Activated CD4-positive, alpha-beta T cell treated with anti-CD3 and anti-CD28 coated beads for 36 hours (primary cell): ENCODE measurements around the gene GABRG3. TPM values are rescaled to one million over a fixed set of nuclear protein-coding genes. Genes with fewer than 3 reads are reported as not detected.

Source experiments
- ATAC-seq: fragments of 200-7000 bp; cut with Tn5 transposase; one replicate; pipeline ENCODE4 v1.10.0; 2021; ENCODE audit warnings: mild to moderate bottlenecking, moderate library complexity
- CTCF ChIA-PET: fragments of 350-600 bp; sonication (Branson Sonifier 250); formaldehyde crosslinking; loops from one replicate; lab custom pipeline; 2021; ENCODE audit warnings: antibody characterized with exemption; lab: Charles Lee
- POLR2A ChIA-PET: fragments of 350-600 bp; sonication (Branson Sonifier 250); formaldehyde crosslinking; loops from one replicate; lab custom pipeline; 2021; ENCODE audit warnings: antibody characterized with exemption, inconsistent platforms; lab: Charles Lee
- DNase-seq: peaks from one replicate; pipeline ENCODE4 v3.0.0-alpha.2; 2020
- H3K27ac Mint-ChIP-seq: one replicate; pipeline ENCODE4 v1.8.0; 2021; ENCODE audit warnings: mixed read lengths
- H3K27me3 Mint-ChIP-seq: one replicate; pipeline ENCODE4 v1.8.0; 2021; ENCODE audit warnings: mixed read lengths
- H3K36me3 Mint-ChIP-seq: one replicate; pipeline ENCODE4 v1.8.0; 2021; ENCODE audit warnings: low read depth, mixed read lengths
- H3K4me1 Mint-ChIP-seq: one replicate; pipeline ENCODE4 v1.8.0; 2021; ENCODE audit warnings: mixed read lengths
- H3K4me3 Mint-ChIP-seq: one replicate; pipeline ENCODE4 v1.8.0; 2021; ENCODE audit warnings: mild to moderate bottlenecking, moderate library complexity, mixed read lengths
- H3K9me3 Mint-ChIP-seq: one replicate; pipeline ENCODE4 v1.8.0; 2021; ENCODE audit warnings: low read depth, mixed read lengths
- intact Hi-C, 2 experiments: fragments of 100-400 bp; cut with DNase I in 1 of 2; cut with micrococcal nuclease in 1 of 2; formaldehyde crosslinking; loops; one replicate each; pipeline versions ENCODE4 v1.14.2 to v1.15.1; 2022 to 2024; cut with DNase I, micrococcal nuclease
- total RNA-seq, 2 experiments: library from RNA; stranded (reverse); gene quantifications; one replicate each; pipeline ENCODE4 v1.2.3, GENCODE V29; 2021

The GABRG3 gene
- total RNA-seq, 2 experiments from 2014 or later, result not detected

DNA sequence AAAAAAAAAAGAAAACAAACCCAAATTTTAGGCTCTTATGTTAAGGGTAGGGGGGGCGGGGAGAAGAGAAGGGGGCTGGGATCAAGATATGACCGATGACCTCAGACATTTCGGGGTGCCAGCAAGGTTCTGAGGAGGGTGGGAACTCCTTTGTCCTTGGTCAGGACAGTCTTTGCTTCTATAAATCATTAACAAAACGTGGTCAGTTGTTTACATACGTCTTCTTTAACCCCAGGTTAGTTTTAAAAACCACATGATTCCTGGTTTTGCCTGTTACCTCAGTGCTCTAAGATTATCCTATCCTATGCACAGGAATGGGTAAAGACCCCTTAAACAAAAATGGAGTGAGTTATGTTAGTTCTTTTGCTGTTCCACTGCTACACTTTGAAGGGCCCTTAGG lies 285.5 kb downstream of the GABRG3 start:
- DNase-seq (no peak), ATAC-seq (no peak)
- CTCF ChIA-PET, result no interaction called here
- Mint-ChIP-seq H3K4me1 (no peaks in the 10 kb centered on the region), H3K27ac (no peak overlapping the region), H3K9me3 (peaks cover 11% of the 10 kb centered on the region), H3K4me3 (no peak overlapping the region), H3K36me3 (no peaks in the 10 kb centered on the region), H3K27me3 (no peaks in the 10 kb centered on the region)
- intact Hi-C loops, result no loop called here
- POLR2A ChIA-PET, result no interaction called here

DNA sequence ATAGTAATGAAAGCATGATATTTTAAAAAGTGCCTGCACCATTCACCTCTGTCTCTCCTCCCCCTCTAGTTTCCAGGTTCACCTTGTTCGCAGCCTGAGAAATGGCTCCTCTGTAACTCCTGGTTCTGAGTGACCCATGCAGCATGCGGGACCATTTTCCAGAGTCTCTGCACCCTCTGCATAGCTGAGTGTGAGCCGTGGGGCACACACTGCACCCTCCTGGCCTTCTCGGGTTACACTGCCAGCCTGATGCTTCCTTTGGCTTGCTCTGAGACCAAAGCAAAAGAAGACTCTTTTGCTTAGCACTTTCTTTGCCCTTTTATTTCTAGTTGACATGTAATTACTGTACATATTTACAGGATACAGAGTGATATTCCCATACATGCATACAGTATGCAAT lies 287.3 kb downstream of the GABRG3 start:
- POLR2A ChIA-PET, result no interaction called here
- H3K4me3 Mint-ChIP-seq, result no peak overlapping the region

DNA sequence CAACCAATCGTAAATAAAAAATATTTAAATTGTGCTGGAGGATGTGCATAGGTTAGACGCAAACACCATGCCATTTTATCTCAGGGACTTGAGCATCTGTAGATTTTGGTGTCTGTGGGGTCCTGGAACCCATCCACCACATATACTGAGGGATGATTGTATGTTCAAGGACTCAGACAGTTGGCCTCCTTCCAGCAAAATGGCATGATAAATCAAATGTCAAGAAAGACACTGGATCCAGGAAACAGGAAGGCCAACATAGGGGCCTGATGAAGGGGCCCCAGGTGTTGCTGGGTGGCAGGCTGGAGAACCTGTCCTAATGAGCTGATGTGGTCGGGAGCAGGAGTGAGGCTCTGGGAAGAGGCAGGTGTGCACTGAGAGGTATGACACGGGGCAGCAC lies 289.5 kb downstream of the GABRG3 start:
- CTCF ChIA-PET, result no interaction called here
- no peak for ATAC-seq
- intact Hi-C loops, result no loop called here

More for the DNA sequence above, 287.3 kb downstream of the GABRG3 start:
- H3K27ac Mint-ChIP-seq, result no peak overlapping the region
- ATAC-seq (no peak), DNase-seq (no peak)
- H3K27me3 Mint-ChIP-seq, result no peaks in the 10 kb centered on the region
- H3K9me3 Mint-ChIP-seq, result peaks cover 12% of the 10 kb centered on the region
- CTCF ChIA-PET, result no interaction called here
- intact Hi-C loops, result no loop called here
- H3K4me1 Mint-ChIP-seq, result no peaks in the 10 kb centered on the region
- H3K36me3 Mint-ChIP-seq, result no peaks in the 10 kb centered on the region

DNA sequence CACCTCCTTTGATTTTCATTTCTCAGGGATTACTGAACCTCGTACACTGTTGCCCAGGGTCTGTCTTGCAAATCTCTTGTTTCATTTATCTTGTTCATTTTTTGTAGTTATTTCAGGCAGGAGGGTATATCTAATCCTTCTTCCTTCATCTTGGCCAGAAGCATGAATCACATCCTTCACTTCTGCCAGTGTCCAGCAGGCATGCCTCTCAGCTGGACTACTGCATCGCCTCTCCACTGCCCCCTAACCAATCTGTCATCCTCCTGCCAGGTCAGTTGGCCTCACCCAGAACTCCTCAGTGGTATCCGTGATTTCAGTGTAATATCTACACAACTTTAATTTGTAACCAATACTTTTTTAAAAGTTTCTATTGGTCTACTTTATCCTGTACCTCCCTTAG lies 297.9 kb downstream of the GABRG3 start:
- POLR2A ChIA-PET, result no interaction called here
- ATAC-seq, result no peak

More for the DNA sequence above, 289.5 kb downstream of the GABRG3 start:
- Mint-ChIP-seq H3K4me1 (no peaks in the 10 kb centered on the region), H3K9me3 (peaks cover 9% of the 10 kb centered on the region), H3K36me3 (no peaks in the 10 kb centered on the region), H3K27ac (no peak overlapping the region), H3K27me3 (no peaks in the 10 kb centered on the region), H3K4me3 (no peak overlapping the region)
- POLR2A ChIA-PET, result no interaction called here
- DNase-seq, result no peak

DNA sequence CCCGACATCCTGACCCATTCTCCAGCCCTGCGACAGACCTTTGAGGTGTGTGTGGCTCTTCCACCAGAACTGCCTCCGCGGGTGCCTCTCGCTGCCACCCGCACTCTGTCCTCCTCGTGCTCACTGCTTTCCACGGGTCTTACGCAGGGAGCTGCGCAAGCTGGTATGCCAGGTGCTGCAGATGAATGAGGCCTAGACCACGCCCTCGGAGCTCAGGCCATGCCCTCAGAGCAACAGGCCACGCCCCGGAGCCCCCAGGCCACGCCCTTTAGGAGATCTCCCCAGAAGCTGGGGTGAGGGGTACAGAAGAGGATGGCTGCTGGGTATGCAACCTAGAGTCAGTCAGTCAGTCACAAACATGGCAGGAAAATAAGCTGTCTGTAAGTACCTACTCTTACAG lies 300.3 kb downstream of the GABRG3 start:
- intact Hi-C loops, result no loop called here

More for the DNA sequence above, 297.9 kb downstream of the GABRG3 start:
- Mint-ChIP-seq H3K4me1 (no peaks in the 10 kb centered on the region), H3K27ac (no peak overlapping the region), H3K9me3 (peaks cover 13% of the 10 kb centered on the region), H3K27me3 (no peaks in the 10 kb centered on the region), H3K36me3 (peaks cover 2% of the 10 kb centered on the region), H3K4me3 (no peak overlapping the region)
- no peak for DNase-seq
- CTCF ChIA-PET, result interaction anchor here (0.6 kb wide), 1 partner anchor 30 kb away, joined by 3 read pairs; no protein-coding TSS in a partner anchor
- intact Hi-C loops, result no loop called here

DNA sequence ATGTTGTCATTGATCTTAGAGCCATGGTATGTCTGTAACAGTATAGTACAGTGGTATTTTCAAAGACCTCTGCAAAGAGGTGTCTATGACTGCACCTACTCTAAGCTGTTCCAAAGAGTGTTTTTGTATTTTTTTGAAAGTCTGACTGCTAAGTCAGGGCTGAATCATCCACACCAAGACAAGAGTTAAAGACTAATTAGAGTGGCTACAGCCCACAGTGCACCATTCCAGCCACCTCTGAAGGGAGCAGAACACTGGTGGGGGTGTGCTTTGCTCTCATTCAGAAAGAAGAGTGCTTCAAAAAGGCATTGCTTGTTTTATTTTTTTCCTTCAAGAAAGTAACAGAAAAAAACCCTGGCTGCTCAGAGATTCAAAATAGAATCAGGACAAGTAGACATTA lies 301.4 kb downstream of the GABRG3 start:
- Mint-ChIP-seq H3K9me3 (peaks cover 13% of the 10 kb centered on the region), H3K27me3 (no peaks in the 10 kb centered on the region), H3K36me3 (no peaks in the 10 kb centered on the region), H3K4me1 (no peaks in the 10 kb centered on the region), H3K27ac (no peak overlapping the region), H3K4me3 (no peak overlapping the region)
- ChIA-PET CTCF (no interaction called here), POLR2A (no interaction called here)
- intact Hi-C loops, result no loop called here
- DNase-seq (no peak), ATAC-seq (no peak)

More for the DNA sequence above, 300.3 kb downstream of the GABRG3 start:
- no peaks in the 10 kb centered on the region for H3K27me3 Mint-ChIP-seq
- ChIA-PET POLR2A (interaction anchor here (0.6 kb wide), 1 partner anchor 504 kb away, joined by 3 read pairs; no protein-coding TSS in a partner anchor), CTCF (no interaction called here)
- peaks cover 16% of the 10 kb centered on the region for H3K9me3 Mint-ChIP-seq
- no peaks in the 10 kb centered on the region for H3K4me1 Mint-ChIP-seq
- H3K27ac Mint-ChIP-seq, result no peak overlapping the region
- no peak for DNase-seq
- ATAC-seq, result no peak
- H3K4me3 Mint-ChIP-seq, result no peak overlapping the region
- peaks cover 2% of the 10 kb centered on the region for H3K36me3 Mint-ChIP-seq

DNA sequence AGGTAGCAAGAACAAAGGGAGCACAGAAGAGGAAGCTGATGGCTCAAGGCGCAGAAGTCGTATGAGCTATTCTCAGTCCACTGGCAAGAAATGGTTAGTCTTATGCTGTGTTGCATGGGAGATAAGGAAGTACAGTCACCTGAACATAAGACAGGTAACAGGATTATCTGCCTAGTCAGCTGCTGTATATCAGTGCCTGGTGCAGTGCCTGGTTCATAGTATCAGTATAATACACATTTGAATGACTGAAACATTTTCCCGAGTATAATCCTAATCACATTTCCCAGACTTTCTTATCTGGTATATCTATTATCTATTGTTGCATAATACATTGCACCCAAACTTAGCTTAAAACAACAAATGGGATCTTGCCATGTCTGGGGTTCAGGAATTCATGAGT lies 302.5 kb downstream of the GABRG3 start:
- ChIA-PET POLR2A (no interaction called here), CTCF (no interaction called here)
- Mint-ChIP-seq H3K9me3 (peaks cover 11% of the 10 kb centered on the region), H3K27ac (no peak overlapping the region), H3K4me3 (no peak overlapping the region), H3K36me3 (no peaks in the 10 kb centered on the region), H3K27me3 (no peaks in the 10 kb centered on the region), H3K4me1 (no peaks in the 10 kb centered on the region)
- no peak for DNase-seq
- intact Hi-C loops, result no loop called here
- ATAC-seq, result no peak

DNA sequence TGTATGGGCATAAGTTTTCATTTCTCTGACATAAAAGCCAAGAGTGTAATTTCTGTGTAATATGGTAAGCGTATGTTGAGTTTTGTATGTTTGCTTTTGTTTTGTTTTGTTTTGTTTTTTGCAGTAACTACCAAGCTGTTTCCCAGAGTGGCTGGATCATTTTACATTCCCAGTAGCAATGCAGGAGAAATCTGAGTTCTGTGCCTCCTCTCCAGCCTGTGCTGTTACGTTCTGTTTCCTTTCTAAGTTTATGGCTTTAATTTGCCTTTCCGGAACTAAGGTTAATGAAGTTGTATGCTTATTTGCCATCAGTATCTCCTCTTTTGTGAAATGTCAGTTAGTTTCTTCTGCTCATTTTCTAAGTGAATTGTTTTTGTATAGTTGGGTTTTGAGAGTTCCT lies 307.8 kb downstream of the GABRG3 start:
- Mint-ChIP-seq H3K4me3 (no peak overlapping the region), H3K27ac (no peak overlapping the region), H3K4me1 (no peaks in the 10 kb centered on the region), H3K27me3 (no peaks in the 10 kb centered on the region), H3K36me3 (no peaks in the 10 kb centered on the region), H3K9me3 (peaks cover 3% of the 10 kb centered on the region)
- ChIA-PET POLR2A (no interaction called here), CTCF (no interaction called here)
- ATAC-seq, result no peak
- no peak for DNase-seq
- intact Hi-C loops, result no loop called here

DNA sequence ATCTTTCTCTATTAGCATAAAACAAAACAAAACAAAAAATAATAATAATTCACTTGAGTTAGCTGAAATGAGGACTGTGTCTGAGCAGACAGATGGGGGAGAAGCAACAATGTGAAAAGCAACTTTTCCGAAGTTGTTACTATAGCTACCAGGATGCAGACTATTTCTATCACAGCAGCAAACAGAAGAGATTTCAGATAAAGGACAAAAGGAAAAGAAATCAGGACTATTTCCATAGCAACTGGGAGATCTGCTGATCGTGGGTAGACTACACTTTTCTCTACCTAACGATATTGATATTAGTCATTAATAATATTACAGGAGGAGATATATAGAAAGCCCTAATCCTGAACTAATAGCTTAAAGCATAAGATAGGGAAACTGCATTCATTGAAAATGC lies 321.7 kb downstream of the GABRG3 start:
- Mint-ChIP-seq H3K9me3 (peaks cover 8% of the 10 kb centered on the region), H3K36me3 (no peaks in the 10 kb centered on the region), H3K4me1 (no peaks in the 10 kb centered on the region), H3K4me3 (no peak overlapping the region), H3K27ac (no peak overlapping the region), H3K27me3 (no peaks in the 10 kb centered on the region)
- intact Hi-C loops, result no loop called here
- DNase-seq, result no peak
- ChIA-PET POLR2A (no interaction called here), CTCF (no interaction called here)
- ATAC-seq, result no peak

DNA sequence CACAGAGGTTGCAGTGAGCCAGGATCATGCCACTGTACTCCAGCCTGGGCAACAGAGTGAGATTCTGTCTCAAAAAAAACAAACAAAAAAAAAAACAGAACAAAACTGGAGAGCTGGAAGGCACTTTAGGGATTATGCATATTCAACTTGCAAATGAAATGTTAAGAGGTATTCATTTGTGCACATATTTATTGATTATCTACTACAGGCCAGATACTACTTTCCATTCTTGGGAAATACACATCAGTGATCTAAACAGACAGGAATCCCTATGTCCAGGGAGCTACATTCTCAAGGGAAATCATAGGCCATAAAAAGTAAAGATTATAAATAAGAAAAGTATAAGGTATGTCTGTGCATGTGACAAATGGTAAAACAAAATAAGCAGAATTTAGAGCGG lies 322.6 kb downstream of the GABRG3 start:
- DNase-seq (no peak), ATAC-seq (no peak)
- H3K9me3 Mint-ChIP-seq, result peaks cover 13% of the 10 kb centered on the region
- no peaks in the 10 kb centered on the region for H3K4me1 Mint-ChIP-seq
- ChIA-PET POLR2A (no interaction called here), CTCF (no interaction called here)
- no peaks in the 10 kb centered on the region for H3K36me3 Mint-ChIP-seq
- H3K27me3 Mint-ChIP-seq, result no peaks in the 10 kb centered on the region
- intact Hi-C loops, result no loop called here
- H3K4me3 Mint-ChIP-seq, result no peak overlapping the region
- H3K27ac Mint-ChIP-seq, result no peak overlapping the region

DNA sequence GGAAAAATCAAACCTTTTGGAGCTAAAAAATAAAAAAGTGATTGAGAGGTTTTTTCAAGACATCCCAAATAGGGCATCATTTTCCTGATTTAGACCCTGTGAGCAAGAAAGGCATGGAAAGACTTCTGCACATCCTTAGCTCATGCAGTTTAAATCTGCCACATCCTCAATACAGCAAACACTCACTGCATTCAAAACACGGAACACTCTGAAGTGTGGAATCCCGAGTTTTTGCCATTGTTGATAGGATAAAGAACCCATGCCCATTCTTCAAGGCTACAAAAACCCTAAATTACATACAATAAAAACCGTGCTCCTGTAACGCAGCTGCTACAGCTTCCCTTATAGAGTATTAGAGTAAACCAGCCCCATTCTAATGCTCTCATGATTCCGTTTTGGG lies 346.8 kb downstream of the GABRG3 start:
- H3K27me3 Mint-ChIP-seq, result no peaks in the 10 kb centered on the region
- no peak overlapping the region for H3K4me3 Mint-ChIP-seq
- CTCF ChIA-PET, result no interaction called here
- DNase-seq (no peak), ATAC-seq (no peak)
- no peaks in the 10 kb centered on the region for H3K36me3 Mint-ChIP-seq
- POLR2A ChIA-PET, result no interaction called here
- no peak overlapping the region for H3K27ac Mint-ChIP-seq
- H3K4me1 Mint-ChIP-seq, result no peaks in the 10 kb centered on the region
- intact Hi-C loops, result no loop called here
- H3K9me3 Mint-ChIP-seq, result peaks cover 13% of the 10 kb centered on the region

DNA sequence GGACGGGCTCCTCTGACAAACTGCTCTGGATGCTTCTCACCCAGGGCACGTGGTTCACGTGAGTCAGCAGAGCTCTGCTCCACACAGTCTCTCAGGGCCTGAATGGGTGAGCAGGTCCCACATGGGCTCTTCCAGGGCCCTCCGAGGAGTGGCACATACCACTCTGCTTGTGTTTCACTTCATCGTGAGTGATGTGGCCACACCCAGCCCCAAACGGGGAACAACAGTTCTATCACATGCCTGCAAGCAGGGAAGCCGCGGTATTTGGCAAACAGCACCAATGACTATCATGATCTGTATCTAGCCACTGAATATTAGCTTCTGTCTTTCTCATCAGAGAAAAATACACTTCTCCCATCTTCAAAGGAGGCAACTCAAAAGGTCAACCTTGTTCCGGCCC lies 352.8 kb downstream of the GABRG3 start:
- no peak for ATAC-seq
- DNase-seq, result no peak
- peaks cover 18% of the 10 kb centered on the region for H3K9me3 Mint-ChIP-seq
- no peak overlapping the region for H3K4me3 Mint-ChIP-seq
- H3K27ac Mint-ChIP-seq, result no peak overlapping the region
- ChIA-PET POLR2A (no interaction called here), CTCF (no interaction called here)
- intact Hi-C loops, result no loop called here
- H3K36me3 Mint-ChIP-seq, result no peaks in the 10 kb centered on the region
- H3K4me1 Mint-ChIP-seq, result no peaks in the 10 kb centered on the region
- no peaks in the 10 kb centered on the region for H3K27me3 Mint-ChIP-seq
